Measurements from ENCODE around the gene METRN. TPM values are rescaled to one million over a fixed set of nuclear protein-coding genes. Genes with fewer than 3 reads are reported as not detected.
A peak's percentile ranks its signal among the peaks of the same experiment; 100 is the strongest.

METRN gene
- total RNA-seq, 1 experiment from 2014 or later: 23.4 TPM

DNA sequence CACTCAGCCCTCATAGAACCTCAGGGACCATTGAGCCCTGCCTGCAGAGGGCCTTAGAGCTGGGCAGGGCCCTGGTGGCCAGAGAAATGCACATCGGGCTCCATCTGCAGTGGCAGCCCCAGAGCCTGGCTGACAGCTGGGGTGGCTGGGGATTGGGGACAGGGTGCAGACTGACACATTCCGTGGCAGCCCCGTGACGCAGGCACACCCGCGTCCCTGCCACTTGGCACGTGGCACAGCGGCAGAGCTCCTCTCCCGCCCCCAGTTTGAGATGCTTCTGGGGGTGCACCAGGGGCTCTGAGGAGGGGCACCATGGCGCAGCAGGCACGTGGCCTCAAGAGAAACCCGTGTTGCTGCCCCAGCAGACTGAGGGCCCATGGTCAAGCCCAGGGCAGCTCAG lies 11.5 kb upstream of the METRN start:
- Mint-ChIP-seq H3K4me3 (ENCODE audit: unreplicated experiment) (no peak overlapping the region), H3K4me1 (ENCODE audit: low read depth, unreplicated experiment) (no peaks in the 10 kb centered on the region), H3K36me3 (ENCODE audit: insufficient read depth, unreplicated experiment) (peaks cover 6% of the 10 kb centered on the region), H3K27me3 (ENCODE audit: insufficient read depth, unreplicated experiment) (peaks cover 14% of the 10 kb centered on the region), H3K9me3 (ENCODE audit: unreplicated experiment) (no peaks in the 10 kb centered on the region), H3K27ac (ENCODE audit: unreplicated experiment) (no peak overlapping the region)
- Histone ChIP-seq H3K27me3 (replicated peaks; ENCODE audit: control insufficient read depth, insufficient read depth, low read length) (no peaks in the 10 kb centered on the region; the same call in none of the 2 replicates), H3K4me1 (peaks cover 5% of the 10 kb centered on the region), H3K36me3 (ENCODE audit: control insufficient read depth, insufficient read depth, low read length) (no peaks in the 10 kb centered on the region), H3K4me3 (ENCODE audit: low read depth, low read length) (no peak overlapping the region), H3K9me3 (no peaks in the 10 kb centered on the region)
- CTCF ChIA-PET: interaction anchor here (0.5 kb wide), 1 partner anchor 47 kb away, joined by 3 read pairs; no protein-coding TSS in a partner anchor
- intact Hi-C loops (cut with micrococcal nuclease; ENCODE audit: unreplicated experiment): no loop called here
- TF ChIP-seq, protein P1, sequence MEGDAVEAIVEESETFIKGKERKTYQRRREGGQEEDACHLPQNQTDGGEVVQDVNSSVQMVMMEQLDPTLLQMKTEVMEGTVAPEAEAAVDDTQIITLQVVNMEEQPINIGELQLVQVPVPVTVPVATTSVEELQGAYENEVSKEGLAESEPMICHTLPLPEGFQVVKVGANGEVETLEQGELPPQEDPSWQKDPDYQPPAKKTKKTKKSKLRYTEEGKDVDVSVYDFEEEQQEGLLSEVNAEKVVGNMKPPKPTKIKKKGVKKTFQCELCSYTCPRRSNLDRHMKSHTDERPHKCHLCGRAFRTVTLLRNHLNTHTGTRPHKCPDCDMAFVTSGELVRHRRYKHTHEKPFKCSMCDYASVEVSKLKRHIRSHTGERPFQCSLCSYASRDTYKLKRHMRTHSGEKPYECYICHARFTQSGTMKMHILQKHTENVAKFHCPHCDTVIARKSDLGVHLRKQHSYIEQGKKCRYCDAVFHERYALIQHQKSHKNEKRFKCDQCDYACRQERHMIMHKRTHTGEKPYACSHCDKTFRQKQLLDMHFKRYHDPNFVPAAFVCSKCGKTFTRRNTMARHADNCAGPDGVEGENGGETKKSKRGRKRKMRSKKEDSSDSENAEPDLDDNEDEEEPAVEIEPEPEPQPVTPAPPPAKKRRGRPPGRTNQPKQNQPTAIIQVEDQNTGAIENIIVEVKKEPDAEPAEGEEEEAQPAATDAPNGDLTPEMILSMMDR (IDR thresholded peaks at IDR 0.05; ENCODE audit: insufficient read depth in 1 of 2, low read depth in 1 of 2, low read length in 1 of 2, severe bottlenecking in 1 of 2, unreplicated experiment in 1 of 2): no peak
- POLR2A ChIA-PET: no interaction called here
- no peak for DNase-seq
- no TSS peak for BruUV-seq (replicated peaks)

DNA sequence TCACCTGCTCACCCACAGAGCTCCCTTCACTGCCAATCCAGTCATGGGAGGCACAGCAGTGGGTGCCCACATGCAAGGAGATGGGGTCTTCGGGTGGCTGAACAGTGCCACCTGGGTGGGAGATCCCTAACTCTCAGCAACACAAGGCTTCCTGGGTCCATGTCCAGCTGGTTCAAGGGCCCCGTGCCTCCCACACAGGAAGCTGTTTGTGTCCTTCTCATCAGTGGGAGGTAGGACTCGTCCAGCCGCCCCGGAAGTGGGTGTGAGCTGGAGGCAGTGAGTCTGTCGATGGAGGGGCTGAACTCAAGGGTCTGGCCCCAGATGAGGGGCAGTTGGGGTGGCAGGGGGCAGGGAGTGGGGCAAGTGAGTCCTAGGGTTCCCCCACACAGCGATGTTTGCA lies 10.9 kb upstream of the METRN start:
- H3K36me3 ChIP-seq (ENCODE audit: control insufficient read depth, insufficient read depth, low read length): no peaks in the 10 kb centered on the region
- no peaks in the 10 kb centered on the region; the same call in none of the 2 replicates for H3K27me3 ChIP-seq (replicated peaks; ENCODE audit: control insufficient read depth, insufficient read depth, low read length)
- H3K4me3 ChIP-seq (ENCODE audit: low read depth, low read length): no peak overlapping the region
- Mint-ChIP-seq H3K4me1 (ENCODE audit: low read depth, unreplicated experiment) (no peaks in the 10 kb centered on the region), H3K36me3 (ENCODE audit: insufficient read depth, unreplicated experiment) (peaks cover 6% of the 10 kb centered on the region), H3K4me3 (ENCODE audit: unreplicated experiment) (peak overlapping the region; percentile 44), H3K9me3 (ENCODE audit: unreplicated experiment) (no peaks in the 10 kb centered on the region), H3K27ac (ENCODE audit: unreplicated experiment) (no peak overlapping the region), H3K27me3 (ENCODE audit: insufficient read depth, unreplicated experiment) (peaks cover 14% of the 10 kb centered on the region)
- intact Hi-C loops (cut with micrococcal nuclease; ENCODE audit: unreplicated experiment): no loop called here
- no TSS peak for BruUV-seq (replicated peaks)
- TF ChIP-seq, protein P1 (IDR thresholded peaks at IDR 0.05; ENCODE audit: insufficient read depth in 1 of 2, low read depth in 1 of 2, low read length in 1 of 2, severe bottlenecking in 1 of 2, unreplicated experiment in 1 of 2): no peak
- DNase-seq: no peak
- H3K4me1 ChIP-seq: peaks cover 5% of the 10 kb centered on the region
- CTCF ChIA-PET: interaction anchor here (0.5 kb wide), 1 partner anchor 47 kb away, joined by 3 read pairs; no protein-coding TSS in a partner anchor
- no peaks in the 10 kb centered on the region for H3K9me3 ChIP-seq
- POLR2A ChIA-PET: no interaction called here

DNA sequence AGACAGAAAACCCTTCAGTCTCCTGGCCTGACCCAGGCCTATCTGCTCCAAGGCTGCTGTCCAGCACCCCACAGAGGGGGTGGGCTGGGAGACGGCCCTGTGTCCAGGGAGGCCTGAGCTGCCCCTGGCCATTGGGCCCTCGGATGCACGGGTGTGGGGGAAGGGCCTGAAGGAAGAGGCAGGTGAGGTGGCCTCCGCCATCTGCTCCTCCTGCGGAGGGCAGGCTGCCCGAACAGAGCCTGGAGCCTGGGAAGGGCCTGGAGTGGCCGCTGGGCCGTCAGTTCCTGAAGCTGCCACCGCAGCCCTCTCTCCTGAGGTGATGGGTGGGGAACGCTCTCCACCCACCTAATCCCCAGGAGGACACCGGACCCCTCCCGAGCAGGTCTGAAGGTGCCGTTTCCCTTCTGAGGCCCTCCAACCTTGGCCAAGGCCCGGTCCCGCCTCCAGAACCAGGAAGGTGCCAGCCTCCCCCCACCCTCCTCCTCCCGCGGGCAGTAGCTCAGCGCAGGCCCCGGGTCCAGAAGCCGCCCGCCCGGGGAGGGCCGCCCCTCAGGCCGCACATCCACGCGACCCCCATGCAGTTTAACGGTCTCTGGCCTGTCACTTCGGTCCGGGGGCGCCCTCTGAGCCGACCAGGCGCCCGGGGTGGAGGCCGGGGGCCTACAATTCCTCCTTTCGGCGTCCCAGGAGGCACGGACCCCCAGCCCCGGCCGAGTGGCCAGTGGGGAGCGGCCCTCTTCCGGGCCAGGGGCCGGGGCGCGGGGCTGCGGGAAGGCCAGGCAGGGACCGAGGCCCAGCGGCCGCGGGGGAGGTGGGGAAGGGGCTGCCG lies 10.2 kb upstream of the METRN start:
- Mint-ChIP-seq H3K27me3 (ENCODE audit: insufficient read depth, unreplicated experiment) (peaks cover 14% of the 10 kb centered on the region), H3K4me3 (ENCODE audit: unreplicated experiment) (peak overlapping the region; percentile 44), H3K36me3 (ENCODE audit: insufficient read depth, unreplicated experiment) (peaks cover 6% of the 10 kb centered on the region), H3K27ac (ENCODE audit: unreplicated experiment) (no peak overlapping the region), H3K9me3 (ENCODE audit: unreplicated experiment) (no peaks in the 10 kb centered on the region), H3K4me1 (ENCODE audit: low read depth, unreplicated experiment) (no peaks in the 10 kb centered on the region)
- BruUV-seq (replicated peaks): no TSS peak
- Histone ChIP-seq H3K27me3 (replicated peaks; ENCODE audit: control insufficient read depth, insufficient read depth, low read length) (no peaks in the 10 kb centered on the region; the same call in none of the 2 replicates), H3K36me3 (ENCODE audit: control insufficient read depth, insufficient read depth, low read length) (no peaks in the 10 kb centered on the region), H3K9me3 (no peaks in the 10 kb centered on the region), H3K4me1 (peaks cover 5% of the 10 kb centered on the region), H3K4me3 (ENCODE audit: low read depth, low read length) (peak overlapping the region; percentile 23)
- intact Hi-C loops (cut with micrococcal nuclease; ENCODE audit: unreplicated experiment): no loop called here
- POLR2A ChIA-PET: interaction anchor here (1.0 kb wide), 1 partner anchor 17 kb away, joined by 3 read pairs; no protein-coding TSS in a partner anchor
- no peak for DNase-seq
- TF ChIP-seq, protein P1 (IDR thresholded peaks at IDR 0.05; ENCODE audit: insufficient read depth in 1 of 2, low read depth in 1 of 2, low read length in 1 of 2, severe bottlenecking in 1 of 2, unreplicated experiment in 1 of 2): no peak
- CTCF ChIA-PET: no interaction called here

Measured in Caco-2 (cell line).